Renal cortical epithelial cell (primary cell): ENCODE data around the gene ASPG. TPM values are rescaled to one million over a fixed set of nuclear protein-coding genes. Genes with fewer than 3 reads are reported as not detected.

Experiments
- DNase-seq: peaks from one replicate; pipeline ENCODE4 v3.0.0-alpha.2; 2011; ENCODE audit warnings: low read depth
- total RNA-seq: library from RNA; depleted of rRNA; stranded (reverse); fragments of >200 nt; gene quantifications from 2 replicates; pipeline ENCODE4 v1.2.3, GENCODE V29; 2014

The ASPG gene
- total RNA-seq, 1 donor from 2014 or later: 0.89 TPM

- peak; percentile 19 for DNase-seq
Measured at GRCh38 chr14:104075530-104076151, 9.9 kb upstream of the ASPG start.

- DNase-seq: no peak
Measured at GRCh38 chr14:104076743-104077142, 8.8 kb upstream of the ASPG start.

- peak; percentile 86 for DNase-seq
Measured at GRCh38 chr14:104078031-104078455, 7.5 kb upstream of the ASPG start.

GRCh38 chr14:104080376-104081260 lies 4.9 kb upstream of the ASPG start:
- no peak for DNase-seq

GRCh38 chr14:104081261-104081835 lies 4.2 kb upstream of the ASPG start:
- DNase-seq: no peak

GRCh38 chr14:104081951-104082464 lies 3.5 kb upstream of the ASPG start:
- no peak for DNase-seq

GRCh38 chr14:104082807-104083206 lies 2.7 kb upstream of the ASPG start:
- no peak for DNase-seq

GRCh38 chr14:104084251-104085002 lies 1.1 kb upstream of the ASPG start:
- no peak for DNase-seq

- DNase-seq: no peak
Measured at GRCh38 chr14:104085889-104086201, 345 bp downstream of the ASPG start.

GRCh38 chr14:104086210-104086660 lies 735 bp downstream of the ASPG start:
- no peak for DNase-seq

GRCh38 chr14:104086661-104087461 lies 1.4 kb downstream of the ASPG start:
- DNase-seq: no peak

- DNase-seq: no peak
Measured at GRCh38 chr14:104087505-104087904, 2.0 kb downstream of the ASPG start.

- DNase-seq: no peak
Measured at GRCh38 chr14:104087981-104088850, 2.7 kb downstream of the ASPG start.

- DNase-seq: no peak
Measured at GRCh38 chr14:104090071-104090748, 4.7 kb downstream of the ASPG start.

GRCh38 chr14:104091061-104091926 lies 5.8 kb downstream of the ASPG start:
- no peak for DNase-seq

- DNase-seq: no peak
Measured at GRCh38 chr14:104091927-104092771, 6.6 kb downstream of the ASPG start.

- no peak for DNase-seq
Measured at GRCh38 chr14:104092931-104093365, 7.4 kb downstream of the ASPG start.
